Kidney (tissue), 14 donors: Measurements from ENCODE around the gene SHISA7. TPM values are rescaled to one million over a fixed set of nuclear protein-coding genes. Genes with fewer than 3 reads are reported as not detected.
A peak's percentile ranks its signal among the peaks of the same experiment; 100 is the strongest.

ENCODE experiments used
- DNase-seq, 5 donors: peaks; one replicate each; pipeline ENCODE4 v3.0.0-alpha.2; 2013 to 2020
- FAIRE-seq: peaks from 2 replicates; lab custom pipeline; 2012; peaks lifted over from hg19 to GRCh38; lab: Jason Lieb, UNC
- H3K27ac ChIP-seq, 2 donors: one replicate each; pipeline ENCODE4 v1.7.0; 2013; ENCODE audit warnings: low read depth in 2 of 2, low read length in 2 of 2, inconsistent platforms in 1 of 2
- H3K27me3 ChIP-seq: one replicate; pipeline ENCODE4 v1.7.1; 2013; ENCODE audit warnings: low read length, inconsistent platforms; ENCODE audit not compliant: control insufficient read depth, insufficient read depth
- H3K36me3 ChIP-seq, 3 donors: one replicate each; pipeline versions ENCODE4 v1.7.0 to v1.7.1; 2013; ENCODE audit warnings: low read length in 3 of 3, control low read depth in 1 of 3, inconsistent platforms in 1 of 3; ENCODE audit not compliant: insufficient read depth in 3 of 3, control insufficient read depth in 2 of 3
- H3K4me1 ChIP-seq, 3 donors: one replicate each; pipeline versions ENCODE4 v1.7.0 to v1.7.1; 2013; ENCODE audit warnings: low read length in 3 of 3, inconsistent platforms in 1 of 3, low read depth in 1 of 3; ENCODE audit not compliant: control insufficient read depth in 2 of 3, insufficient read depth in 2 of 3
- H3K4me3 ChIP-seq, 3 donors: one replicate each; pipeline versions ENCODE4 v1.7.0 to v1.8.1; 2013; ENCODE audit warnings: low read length in 3 of 3, control low read depth in 1 of 3, inconsistent platforms in 1 of 3
- H3K9ac ChIP-seq, 3 donors: one replicate each; pipeline versions ENCODE4 v1.7.0 to v1.7.1; 2013; ENCODE audit warnings: low read length in 3 of 3, control low read depth in 1 of 3, inconsistent platforms in 1 of 3
- H3K9me3 ChIP-seq, 3 donors: one replicate each; pipeline versions ENCODE4 v1.7.0 to v1.7.1; 2013; ENCODE audit warnings: low read length in 3 of 3, control low read depth in 1 of 3, inconsistent platforms in 1 of 3; ENCODE audit not compliant: control insufficient read depth in 2 of 3, insufficient read depth in 1 of 3
- intact Hi-C: fragments of 100-400 bp; cut with DNase I; formaldehyde crosslinking; loops from one replicate; pipeline ENCODE4 v1.11.1; 2022
- polyA plus RNA-seq: library from polyadenylated mRNA; stranded (reverse); fragments of 350-450 nt; fragmentation: Illumina TruSeq; extraction: RNeasy Lipid Tissue Mini Kit (QIAGEN cat#74804); gene quantifications from one replicate; pipeline ENCODE4 v1.2.3, GENCODE V29; 2014; ENCODE audit warnings: low read depth, low replicate concordance; ENCODE audit not compliant: insufficient read depth
- total RNA-seq: library from RNA; stranded (reverse); fragmentation: NEBNext Ultra II Directional; extraction: Animal tissue kit (Norgen Biotek cat#: 25700); gene quantifications from one replicate; pipeline ENCODE4 v1.2.1, GENCODE V29; 2021
- TF ChIP-seq, protein P1 (sequence below): IDR thresholded peaks from 3 replicates; pipeline ENCODE4 v1.5.1; 2012; ENCODE audit warnings: mild to moderate bottlenecking, moderate library complexity, borderline replicate concordance; ENCODE audit not compliant: insufficient read depth; ENCODE audit errors: extremely low read depth
- donor health status: control.
- donor health status: control.
- donor health status: control.
- donor health status: control.
- donor health status: control.
- donor health status: DM: yes; HTN: yes; CAD: no.
- donor health status: Normal renal cell carcinoma (clear cell type).

The SHISA7 gene
- total and polyA plus RNA-seq, 2 donors from 2014 or later = not detected

- no peak for FAIRE-seq
- TF ChIP-seq, protein P1, sequence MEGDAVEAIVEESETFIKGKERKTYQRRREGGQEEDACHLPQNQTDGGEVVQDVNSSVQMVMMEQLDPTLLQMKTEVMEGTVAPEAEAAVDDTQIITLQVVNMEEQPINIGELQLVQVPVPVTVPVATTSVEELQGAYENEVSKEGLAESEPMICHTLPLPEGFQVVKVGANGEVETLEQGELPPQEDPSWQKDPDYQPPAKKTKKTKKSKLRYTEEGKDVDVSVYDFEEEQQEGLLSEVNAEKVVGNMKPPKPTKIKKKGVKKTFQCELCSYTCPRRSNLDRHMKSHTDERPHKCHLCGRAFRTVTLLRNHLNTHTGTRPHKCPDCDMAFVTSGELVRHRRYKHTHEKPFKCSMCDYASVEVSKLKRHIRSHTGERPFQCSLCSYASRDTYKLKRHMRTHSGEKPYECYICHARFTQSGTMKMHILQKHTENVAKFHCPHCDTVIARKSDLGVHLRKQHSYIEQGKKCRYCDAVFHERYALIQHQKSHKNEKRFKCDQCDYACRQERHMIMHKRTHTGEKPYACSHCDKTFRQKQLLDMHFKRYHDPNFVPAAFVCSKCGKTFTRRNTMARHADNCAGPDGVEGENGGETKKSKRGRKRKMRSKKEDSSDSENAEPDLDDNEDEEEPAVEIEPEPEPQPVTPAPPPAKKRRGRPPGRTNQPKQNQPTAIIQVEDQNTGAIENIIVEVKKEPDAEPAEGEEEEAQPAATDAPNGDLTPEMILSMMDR = no peak
- Histone ChIP-seq H3K9me3 (no peaks in the 10 kb centered on the region), H3K4me1 (peaks cover 0 to 5% (median 4%) of the 10 kb centered on the region in 3 donors), H3K27me3 (no peaks in the 10 kb centered on the region), H3K9ac (peak overlapping the region in 1 of 3 donors; percentile 24), H3K36me3 (no peaks in the 10 kb centered on the region), H3K4me3 (peak overlapping the region; percentile 6 to 94 (median 87)), H3K27ac (no peak overlapping the region)
- DNase-seq = peak in 2 of 5 donors; percentile 39 to 57
- intact Hi-C loops = no loop called here
Observed at GRCh38 chr19:55459950-55460657, 17.0 kb upstream of the SHISA7 start.

DNA sequence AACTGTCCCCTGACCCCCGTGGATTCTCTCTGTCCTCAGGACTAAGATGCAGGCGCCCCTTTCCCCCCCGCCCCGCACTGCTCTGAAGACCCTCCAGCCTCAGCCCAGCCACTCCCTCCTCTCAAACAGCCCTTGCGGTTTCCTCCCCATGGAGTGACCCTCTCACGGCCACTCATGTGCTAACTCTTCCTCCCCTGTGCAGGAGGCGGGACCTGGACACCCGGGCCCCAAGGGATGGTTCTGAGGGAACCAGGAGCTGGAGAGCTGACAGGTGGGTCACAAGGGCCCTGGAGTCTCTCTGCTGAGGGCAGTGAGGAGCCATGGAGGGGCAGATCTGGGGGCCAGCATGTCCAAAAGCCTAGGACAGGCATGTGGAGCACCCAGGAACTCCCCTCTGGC lies 16.4 kb upstream of the SHISA7 start:
- H3K4me3 ChIP-seq = peak overlapping the region in 2 of 3 donors; percentile 18 to 94
- TF ChIP-seq, protein P1 = no peak
- no peak for FAIRE-seq
- H3K27me3 ChIP-seq = no peaks in the 10 kb centered on the region
- peaks cover 0 to 5% (median 4%) of the 10 kb centered on the region in 3 donors for H3K4me1 ChIP-seq
- peak overlapping the region in 1 of 3 donors; percentile 24 for H3K9ac ChIP-seq
- H3K27ac ChIP-seq = no peak overlapping the region
- intact Hi-C loops = no loop called here
- H3K9me3 ChIP-seq = no peaks in the 10 kb centered on the region
- DNase-seq = peak in 1 of 5 donors; percentile 55
- no peaks in the 10 kb centered on the region for H3K36me3 ChIP-seq

DNA sequence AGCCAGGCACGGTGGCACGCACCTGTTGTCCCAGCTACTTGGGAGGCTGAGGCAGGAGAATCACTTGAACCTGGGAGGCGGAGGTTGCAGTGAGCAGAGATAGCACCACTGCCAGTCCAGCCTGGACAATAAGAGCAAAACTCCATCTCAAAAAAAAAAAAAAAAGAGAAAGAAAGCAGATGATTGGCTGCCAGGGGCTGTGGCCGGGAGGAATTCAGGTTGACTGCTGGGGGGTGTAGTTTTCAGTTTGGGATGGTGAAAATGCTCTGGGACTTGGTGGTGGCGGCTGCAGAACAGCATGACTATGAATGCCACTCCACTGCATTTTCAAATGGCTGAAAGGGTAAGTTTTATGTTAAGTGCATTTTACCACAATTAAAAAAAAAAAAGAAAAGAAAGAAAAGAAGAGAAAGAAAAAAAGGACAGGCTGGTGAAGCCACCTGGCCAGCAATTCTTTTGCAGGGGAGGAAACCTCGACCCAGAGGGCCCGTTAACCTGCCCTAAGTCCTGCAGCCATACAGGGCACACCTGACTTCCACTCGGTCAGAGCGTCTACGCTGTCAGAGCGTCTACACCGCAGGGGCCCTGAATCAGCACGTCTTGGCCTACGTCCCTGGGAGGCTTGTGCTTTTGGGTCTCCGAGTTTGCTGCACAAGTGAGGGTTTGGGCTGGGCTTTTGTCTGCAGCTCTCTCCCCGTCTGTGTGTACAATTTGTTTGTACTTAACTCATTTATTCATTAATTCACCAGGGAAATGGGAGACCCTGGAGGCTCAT lies 14.8 kb upstream of the SHISA7 start:
- TF ChIP-seq, protein P1 = no peak
- Histone ChIP-seq H3K27ac (no peak overlapping the region), H3K9ac (no peak overlapping the region), H3K36me3 (no peaks in the 10 kb centered on the region), H3K4me3 (no peak overlapping the region), H3K27me3 (no peaks in the 10 kb centered on the region), H3K9me3 (no peaks in the 10 kb centered on the region), H3K4me1 (peaks cover 0 to 5% (median 4%) of the 10 kb centered on the region in 3 donors)
- intact Hi-C loops = no loop called here
- FAIRE-seq (no peak), DNase-seq (no peak)
